ENCODE measurements around the gene KRTAP2-1. TPM values are rescaled to one million over a fixed set of nuclear protein-coding genes. Genes with fewer than 3 reads are reported as not detected.

KRTAP2-1 gene
- total and polyA plus RNA-seq, 2 experiments from 2014 or later: not detected

DNA sequence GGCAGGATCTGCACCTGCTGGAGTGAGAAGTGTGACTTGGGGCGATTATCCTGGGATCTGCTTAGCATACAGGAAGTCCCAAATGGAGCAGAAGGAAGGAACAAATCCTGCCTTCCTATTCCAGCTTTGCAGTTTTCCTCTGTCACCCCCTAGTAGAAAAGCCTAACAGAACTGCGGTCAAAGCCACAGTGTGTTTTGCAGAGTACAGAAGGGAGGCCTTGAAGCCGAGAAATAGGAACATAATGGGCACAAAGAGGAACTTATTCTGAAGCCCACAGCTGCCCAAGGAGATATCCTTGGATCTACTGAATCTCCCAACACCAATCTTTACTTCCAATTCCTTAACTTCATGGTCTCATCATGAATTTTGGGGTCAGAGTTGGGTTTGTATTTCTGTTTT, 28.6 kb downstream of the KRTAP2-1 start (continued):
- TF ChIP-seq, protein P1, sequence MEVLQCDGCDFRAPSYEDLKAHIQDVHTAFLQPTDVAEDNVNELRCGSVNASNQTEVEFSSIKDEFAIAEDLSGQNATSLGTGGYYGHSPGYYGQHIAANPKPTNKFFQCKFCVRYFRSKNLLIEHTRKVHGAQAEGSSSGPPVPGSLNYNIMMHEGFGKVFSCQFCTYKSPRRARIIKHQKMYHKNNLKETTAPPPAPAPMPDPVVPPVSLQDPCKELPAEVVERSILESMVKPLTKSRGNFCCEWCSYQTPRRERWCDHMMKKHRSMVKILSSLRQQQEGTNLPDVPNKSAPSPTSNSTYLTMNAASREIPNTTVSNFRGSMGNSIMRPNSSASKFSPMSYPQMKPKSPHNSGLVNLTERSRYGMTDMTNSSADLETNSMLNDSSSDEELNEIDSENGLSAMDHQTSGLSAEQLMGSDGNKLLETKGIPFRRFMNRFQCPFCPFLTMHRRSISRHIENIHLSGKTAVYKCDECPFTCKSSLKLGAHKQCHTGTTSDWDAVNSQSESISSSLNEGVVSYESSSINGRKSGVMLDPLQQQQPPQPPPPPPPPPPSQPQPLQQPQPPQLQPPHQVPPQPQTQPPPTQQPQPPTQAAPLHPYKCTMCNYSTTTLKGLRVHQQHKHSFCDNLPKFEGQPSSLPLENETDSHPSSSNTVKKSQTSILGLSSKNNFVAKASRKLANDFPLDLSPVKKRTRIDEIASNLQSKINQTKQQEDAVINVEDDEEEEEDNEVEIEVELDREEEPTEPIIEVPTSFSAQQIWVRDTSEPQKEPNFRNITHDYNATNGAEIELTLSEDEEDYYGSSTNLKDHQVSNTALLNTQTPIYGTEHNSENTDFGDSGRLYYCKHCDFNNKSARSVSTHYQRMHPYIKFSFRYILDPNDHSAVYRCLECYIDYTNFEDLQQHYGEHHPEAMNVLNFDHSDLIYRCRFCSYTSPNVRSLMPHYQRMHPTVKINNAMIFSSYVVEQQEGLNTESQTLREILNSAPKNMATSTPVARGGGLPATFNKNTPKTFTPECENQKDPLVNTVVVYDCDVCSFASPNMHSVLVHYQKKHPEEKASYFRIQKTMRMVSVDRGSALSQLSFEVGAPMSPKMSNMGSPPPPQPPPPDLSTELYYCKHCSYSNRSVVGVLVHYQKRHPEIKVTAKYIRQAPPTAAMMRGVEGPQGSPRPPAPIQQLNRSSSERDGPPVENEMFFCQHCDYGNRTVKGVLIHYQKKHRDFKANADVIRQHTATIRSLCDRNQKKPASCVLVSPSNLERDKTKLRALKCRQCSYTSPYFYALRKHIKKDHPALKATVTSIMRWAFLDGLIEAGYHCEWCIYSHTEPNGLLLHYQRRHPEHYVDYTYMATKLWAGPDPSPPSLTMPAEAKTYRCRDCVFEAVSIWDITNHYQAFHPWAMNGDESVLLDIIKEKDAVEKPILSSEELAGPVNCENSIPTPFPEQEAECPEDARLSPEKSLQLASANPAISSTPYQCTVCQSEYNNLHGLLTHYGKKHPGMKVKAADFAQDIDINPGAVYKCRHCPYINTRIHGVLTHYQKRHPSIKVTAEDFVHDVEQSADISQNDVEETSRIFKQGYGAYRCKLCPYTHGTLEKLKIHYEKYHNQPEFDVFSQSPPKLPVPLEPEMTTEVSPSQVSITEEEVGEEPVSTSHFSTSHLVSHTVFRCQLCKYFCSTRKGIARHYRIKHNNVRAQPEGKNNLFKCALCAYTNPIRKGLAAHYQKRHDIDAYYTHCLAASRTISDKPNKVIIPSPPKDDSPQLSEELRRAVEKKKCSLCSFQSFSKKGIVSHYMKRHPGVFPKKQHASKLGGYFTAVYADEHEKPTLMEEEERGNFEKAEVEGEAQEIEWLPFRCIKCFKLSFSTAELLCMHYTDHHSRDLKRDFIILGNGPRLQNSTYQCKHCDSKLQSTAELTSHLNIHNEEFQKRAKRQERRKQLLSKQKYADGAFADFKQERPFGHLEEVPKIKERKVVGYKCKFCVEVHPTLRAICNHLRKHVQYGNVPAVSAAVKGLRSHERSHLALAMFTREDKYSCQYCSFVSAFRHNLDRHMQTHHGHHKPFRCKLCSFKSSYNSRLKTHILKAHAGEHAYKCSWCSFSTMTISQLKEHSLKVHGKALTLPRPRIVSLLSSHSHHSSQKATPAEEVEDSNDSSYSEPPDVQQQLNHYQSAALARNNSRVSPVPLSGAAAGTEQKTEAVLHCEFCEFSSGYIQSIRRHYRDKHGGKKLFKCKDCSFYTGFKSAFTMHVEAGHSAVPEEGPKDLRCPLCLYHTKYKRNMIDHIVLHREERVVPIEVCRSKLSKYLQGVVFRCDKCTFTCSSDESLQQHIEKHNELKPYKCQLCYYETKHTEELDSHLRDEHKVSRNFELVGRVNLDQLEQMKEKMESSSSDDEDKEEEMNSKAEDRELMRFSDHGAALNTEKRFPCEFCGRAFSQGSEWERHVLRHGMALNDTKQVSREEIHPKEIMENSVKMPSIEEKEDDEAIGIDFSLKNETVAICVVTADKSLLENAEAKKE (CRISPR knock-in tag; IDR thresholded peaks at IDR 0.05): no peak
- no peak for TF ChIP-seq EZH2 (IDR thresholded peaks at IDR 0.05; ENCODE audit: low read depth, unreplicated experiment)
- TF ChIP-seq JUNB (IDR thresholded peaks at IDR 0.05; ENCODE audit: unreplicated experiment): no peak
- TF ChIP-seq, protein P2, sequence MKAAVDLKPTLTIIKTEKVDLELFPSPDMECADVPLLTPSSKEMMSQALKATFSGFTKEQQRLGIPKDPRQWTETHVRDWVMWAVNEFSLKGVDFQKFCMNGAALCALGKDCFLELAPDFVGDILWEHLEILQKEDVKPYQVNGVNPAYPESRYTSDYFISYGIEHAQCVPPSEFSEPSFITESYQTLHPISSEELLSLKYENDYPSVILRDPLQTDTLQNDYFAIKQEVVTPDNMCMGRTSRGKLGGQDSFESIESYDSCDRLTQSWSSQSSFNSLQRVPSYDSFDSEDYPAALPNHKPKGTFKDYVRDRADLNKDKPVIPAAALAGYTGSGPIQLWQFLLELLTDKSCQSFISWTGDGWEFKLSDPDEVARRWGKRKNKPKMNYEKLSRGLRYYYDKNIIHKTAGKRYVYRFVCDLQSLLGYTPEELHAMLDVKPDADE (IDR thresholded peaks at IDR 0.05): no peak
- TF ChIP-seq, protein P3, sequence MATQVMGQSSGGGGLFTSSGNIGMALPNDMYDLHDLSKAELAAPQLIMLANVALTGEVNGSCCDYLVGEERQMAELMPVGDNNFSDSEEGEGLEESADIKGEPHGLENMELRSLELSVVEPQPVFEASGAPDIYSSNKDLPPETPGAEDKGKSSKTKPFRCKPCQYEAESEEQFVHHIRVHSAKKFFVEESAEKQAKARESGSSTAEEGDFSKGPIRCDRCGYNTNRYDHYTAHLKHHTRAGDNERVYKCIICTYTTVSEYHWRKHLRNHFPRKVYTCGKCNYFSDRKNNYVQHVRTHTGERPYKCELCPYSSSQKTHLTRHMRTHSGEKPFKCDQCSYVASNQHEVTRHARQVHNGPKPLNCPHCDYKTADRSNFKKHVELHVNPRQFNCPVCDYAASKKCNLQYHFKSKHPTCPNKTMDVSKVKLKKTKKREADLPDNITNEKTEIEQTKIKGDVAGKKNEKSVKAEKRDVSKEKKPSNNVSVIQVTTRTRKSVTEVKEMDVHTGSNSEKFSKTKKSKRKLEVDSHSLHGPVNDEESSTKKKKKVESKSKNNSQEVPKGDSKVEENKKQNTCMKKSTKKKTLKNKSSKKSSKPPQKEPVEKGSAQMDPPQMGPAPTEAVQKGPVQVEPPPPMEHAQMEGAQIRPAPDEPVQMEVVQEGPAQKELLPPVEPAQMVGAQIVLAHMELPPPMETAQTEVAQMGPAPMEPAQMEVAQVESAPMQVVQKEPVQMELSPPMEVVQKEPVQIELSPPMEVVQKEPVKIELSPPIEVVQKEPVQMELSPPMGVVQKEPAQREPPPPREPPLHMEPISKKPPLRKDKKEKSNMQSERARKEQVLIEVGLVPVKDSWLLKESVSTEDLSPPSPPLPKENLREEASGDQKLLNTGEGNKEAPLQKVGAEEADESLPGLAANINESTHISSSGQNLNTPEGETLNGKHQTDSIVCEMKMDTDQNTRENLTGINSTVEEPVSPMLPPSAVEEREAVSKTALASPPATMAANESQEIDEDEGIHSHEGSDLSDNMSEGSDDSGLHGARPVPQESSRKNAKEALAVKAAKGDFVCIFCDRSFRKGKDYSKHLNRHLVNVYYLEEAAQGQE (IDR thresholded peaks at IDR 0.05; ENCODE audit: unreplicated experiment): no peak
- TF ChIP-seq STAT1 (IDR thresholded peaks at IDR 0.05; ENCODE audit: unreplicated experiment): no peak

Data from GM23338 (cell line).